H1 (cell line): Measurements from ENCODE around the gene DPY19L1. TPM values are rescaled to one million over a fixed set of nuclear protein-coding genes. Genes with fewer than 3 reads are reported as not detected.

ENCODE experiments used
- CTCF ChIA-PET: fragments of 300-600 bp; sonication (Branson Sonifier 250); formaldehyde crosslinking; loops from one replicate; lab custom pipeline; 2021; ENCODE audit not compliant: partially characterized antibody; lab: Charles Lee
- POLR2A ChIA-PET: fragments of 300-600 bp; sonication (Branson Sonifier 250); formaldehyde crosslinking; loops from one replicate; lab custom pipeline; 2021; ENCODE audit warnings: inconsistent platforms; ENCODE audit not compliant: partially characterized antibody; lab: Charles Lee
- DNase-seq, 2 experiments: peaks; one replicate each; pipeline versions ENCODE4 v3.0.0 to v3.0.0-alpha.2; 2010 to 2022; ENCODE audit warnings: low spot score in 2 of 2, low read depth in 1 of 2, mixed read lengths in 1 of 2
- FAIRE-seq: peaks from 2 replicates; lab custom pipeline; 2011; peaks lifted over from hg19 to GRCh38; lab: Jason Lieb, UNC
- H2AFZ ChIP-seq: 2 replicates; pipeline ENCODE4 v1.8.1; 2012; ENCODE audit warnings: low read length, inconsistent platforms
- H2AK5ac ChIP-seq: 2 replicates; pipeline ENCODE4 v1.6.1; 2013; ENCODE audit warnings: low read depth, low read length
- H2BK120ac ChIP-seq: replicated peaks from 2 replicates; pipeline ENCODE3; 2013; ENCODE audit warnings: low read depth, low read length, inconsistent platforms
- H2BK12ac ChIP-seq: 2 replicates; pipeline ENCODE4 v1.6.1; 2013; ENCODE audit warnings: low read depth, low read length
- H2BK15ac ChIP-seq: 2 replicates; pipeline ENCODE4 v1.6.1; 2013; ENCODE audit warnings: low read length
- H2BK20ac ChIP-seq: 2 replicates; pipeline ENCODE4 v1.6.1; 2013; ENCODE audit warnings: low read length
- H2BK5ac ChIP-seq: 2 replicates; pipeline ENCODE4 v1.6.1; 2013; ENCODE audit warnings: low read depth, low read length
- H3K14ac ChIP-seq: 2 replicates; pipeline ENCODE4 v1.6.1; 2013; ENCODE audit warnings: inconsistent platforms; ENCODE audit not compliant: insufficient read length
- H3K18ac ChIP-seq: 2 replicates; pipeline ENCODE4 v1.6.1; 2013; ENCODE audit warnings: low read length; ENCODE audit errors: extremely low read depth
- H3K23ac ChIP-seq: 2 replicates; pipeline ENCODE4 v1.6.1; 2013; ENCODE audit warnings: inconsistent platforms; ENCODE audit not compliant: insufficient read length
- H3K23me2 ChIP-seq: 2 replicates; pipeline ENCODE4 v1.6.1; 2013; ENCODE audit warnings: low read depth, low read length
- H3K27ac ChIP-seq: 2 replicates; pipeline ENCODE4 v1.6.1; 2011; ENCODE audit warnings: low read depth, low read length, inconsistent platforms
- H3K27me3 ChIP-seq, 4 experiments: replicated peaks in 1 of 4; 1 replicate in 1 of 4; 2 replicates in 3 of 4; pipeline versions ENCODE4 v1.6.1 to v1.8.1; 2011 to 2013; ENCODE audit warnings: low read length in 3 of 4, mild to moderate bottlenecking in 3 of 4, inconsistent platforms in 2 of 4, mixed read lengths in 2 of 4, moderate library complexity in 1 of 4; ENCODE audit not compliant: control insufficient read depth in 3 of 4, insufficient read depth in 3 of 4; ENCODE audit errors: extremely low read depth in 1 of 4
- H3K36me3 ChIP-seq, 4 experiments: 2 replicates each; pipeline versions ENCODE4 v1.6.1 to v1.8.1; 2011 to 2013; ENCODE audit warnings: mild to moderate bottlenecking in 4 of 4, low read length in 3 of 4, moderate library complexity in 2 of 4, control low read depth in 1 of 4, inconsistent platforms in 1 of 4; ENCODE audit not compliant: insufficient read depth in 4 of 4, control insufficient read depth in 2 of 4
- H3K4ac ChIP-seq: replicated peaks from 2 replicates; pipeline ENCODE3; 2013; ENCODE audit warnings: low read length, low read depth, mixed read lengths, inconsistent platforms; ENCODE audit not compliant: insufficient read length
- H3K4me1 ChIP-seq, 4 experiments: replicated peaks in 1 of 4; 1 replicate in 1 of 4; 2 replicates in 3 of 4; pipeline versions ENCODE4 v1.6.1 to v1.8.1; 2011 to 2013; ENCODE audit warnings: low read length in 3 of 4, inconsistent platforms in 2 of 4, mixed read lengths in 1 of 4; ENCODE audit not compliant: insufficient read depth in 4 of 4, control insufficient read depth in 3 of 4
- H3K4me2 ChIP-seq, 2 experiments: 2 replicates each; pipeline versions ENCODE4 v1.6.1 to v1.8.1; 2011 to 2013; ENCODE audit warnings: low read depth in 2 of 2, low read length in 2 of 2, control low read depth in 1 of 2, inconsistent platforms in 1 of 2, mild to moderate bottlenecking in 1 of 2; ENCODE audit not compliant: insufficient read depth in 1 of 2
- H3K4me3 ChIP-seq, 4 experiments: fragments of 200-600, 300-600 bp in 1 of 4; sonication (generic), shearing (Covaris generic), sonication (Bioruptor Twin) in 1 of 4; 2 replicates each; pipeline versions ENCODE4 v1.5.1 to v1.8.1; 2011 to 2016; ENCODE audit warnings: low read length in 4 of 4, low read depth in 3 of 4, control low read depth in 2 of 4, inconsistent platforms in 2 of 4, mild to moderate bottlenecking in 2 of 4, mixed read lengths in 1 of 4, moderate library complexity in 1 of 4; ENCODE audit not compliant: insufficient read depth in 2 of 4; ENCODE audit errors: extremely low read depth in 1 of 4
- H3K56ac ChIP-seq: replicated peaks from 2 replicates; pipeline ENCODE3; 2013; ENCODE audit warnings: low read depth, mild to moderate bottlenecking, mixed read lengths, low read length, inconsistent platforms; ENCODE audit not compliant: insufficient read length
- H3K79me1 ChIP-seq: 2 replicates; pipeline ENCODE4 v1.6.1; 2013; ENCODE audit warnings: low read depth, low read length, control low read depth
- H3K79me2 ChIP-seq, 2 experiments: 2 replicates each; pipeline versions ENCODE4 v1.6.1 to v1.8.1; 2012 to 2013; ENCODE audit warnings: low read length in 2 of 2, mild to moderate bottlenecking in 2 of 2, inconsistent platforms in 1 of 2; ENCODE audit not compliant: insufficient read depth in 2 of 2, control insufficient read depth in 1 of 2
- H3K9ac ChIP-seq, 4 experiments: replicated peaks in 1 of 4; 1 replicate in 1 of 4; 2 replicates in 3 of 4; pipeline versions ENCODE4 v1.6.1 to v1.8.1; 2011 to 2013; ENCODE audit warnings: low read depth in 3 of 4, low read length in 3 of 4, control low read depth in 2 of 4, mild to moderate bottlenecking in 2 of 4, moderate library complexity in 2 of 4, inconsistent platforms in 1 of 4; ENCODE audit errors: extremely low read depth in 1 of 4
- H3K9me3 ChIP-seq, 2 experiments: 2 replicates each; pipeline versions ENCODE4 v1.6.1 to v1.8.1; 2012 to 2013; ENCODE audit warnings: mild to moderate bottlenecking in 2 of 2, moderate library complexity in 2 of 2, control low read depth in 1 of 2, inconsistent platforms in 1 of 2, low read depth in 1 of 2, low read length in 1 of 2, mixed read lengths in 1 of 2; ENCODE audit not compliant: insufficient read depth in 2 of 2
- H4K20me1 ChIP-seq, 2 experiments: replicated peaks in 1 of 2; 2 replicates each; pipeline versions ENCODE3 to v1.8.1; 2011 to 2013; ENCODE audit warnings: inconsistent platforms in 2 of 2, low read length in 2 of 2, mild to moderate bottlenecking in 1 of 2; ENCODE audit not compliant: insufficient read depth in 2 of 2, control insufficient read depth in 1 of 2
- H4K5ac ChIP-seq: 2 replicates; pipeline ENCODE4 v1.6.1; 2013; ENCODE audit warnings: low read length, low read depth, mixed read lengths, inconsistent platforms; ENCODE audit not compliant: insufficient read length
- H4K8ac ChIP-seq: 2 replicates; pipeline ENCODE4 v1.8.0; 2013; ENCODE audit warnings: mild to moderate bottlenecking, moderate library complexity, low read length, inconsistent platforms; ENCODE audit not compliant: insufficient read depth; ENCODE audit errors: extremely low read depth
- H4K91ac ChIP-seq: replicated peaks from 2 replicates; pipeline ENCODE3; 2013; ENCODE audit warnings: low read length, mixed read lengths, inconsistent platforms; ENCODE audit not compliant: insufficient read length
- BACH1 ChIP-seq: IDR thresholded peaks from 2 replicates; pipeline ENCODE4 v1.6.1; 2012; ENCODE audit warnings: low read length, improper control_type of control experiment
- CREB1 ChIP-seq: IDR thresholded peaks from 2 replicates; pipeline ENCODE4 v1.6.1; 2012; ENCODE audit warnings: inconsistent platforms
- CTBP2 ChIP-seq: IDR thresholded peaks from 2 replicates; pipeline ENCODE4 v1.7.0; 2011; ENCODE audit warnings: borderline replicate concordance, mild to moderate bottlenecking, moderate library complexity, mixed read lengths, low read length; ENCODE audit not compliant: insufficient read depth, insufficient read length
- HDAC2 ChIP-seq, 2 experiments: fragments of 300-600 bp in 1 of 2; sonication (generic) in 1 of 2; IDR thresholded peaks; 2 replicates each; pipeline ENCODE4 v1.6.1; 2011 to 2012; ENCODE audit warnings: low read depth in 2 of 2, low read length in 2 of 2, mild to moderate bottlenecking in 2 of 2, moderate library complexity in 2 of 2, borderline replicate concordance in 1 of 2, inconsistent platforms in 1 of 2
- KDM1A ChIP-seq: fragments of 200-600, 300-600 bp; sonication (generic); IDR thresholded peaks from 2 replicates; pipeline ENCODE4 v1.7.1; 2016; ENCODE audit warnings: mild to moderate bottlenecking, low read length, borderline replicate concordance
- KDM4A ChIP-seq: IDR thresholded peaks from one replicate; pipeline ENCODE4 v1.7.1; 2012; ENCODE audit warnings: low read depth, mild to moderate bottlenecking, moderate library complexity, low read length, inconsistent platforms; ENCODE audit not compliant: severe bottlenecking
- KDM5A ChIP-seq: fragments of 200-600 bp; IDR thresholded peaks from 2 replicates; pipeline ENCODE4 v1.7.1; 2012; ENCODE audit warnings: mild to moderate bottlenecking, low read length, inconsistent platforms, mixed read lengths
- MAFK ChIP-seq: IDR thresholded peaks from 2 replicates; pipeline ENCODE4 v1.6.1; 2012; ENCODE audit warnings: low read depth, mild to moderate bottlenecking, improper control_type of control experiment, low read length
- PHF8 ChIP-seq: fragments of 200-600 bp; sonication (generic); conservative IDR thresholded peaks from 2 replicates; pipeline ENCODE4 v1.7.1; 2012; ENCODE audit warnings: low read depth, mild to moderate bottlenecking, inconsistent platforms, low read length, moderate library complexity
- RAD21 ChIP-seq, 2 experiments: IDR thresholded peaks in 1 of 2; conservative IDR thresholded peaks in 1 of 2; 2 replicates each; pipeline ENCODE4 v1.6.1; 2011; ENCODE audit warnings: low read depth in 2 of 2, low read length in 2 of 2, improper control_type of control experiment in 1 of 2, inconsistent platforms in 1 of 2, mild to moderate bottlenecking in 1 of 2, moderate library complexity in 1 of 2
- RBBP5 ChIP-seq: IDR thresholded peaks from 2 replicates; pipeline ENCODE4 v1.7.1; 2012; ENCODE audit warnings: low read depth, mild to moderate bottlenecking, inconsistent platforms, low read length, moderate library complexity, borderline replicate concordance
- SIRT6 ChIP-seq: IDR thresholded peaks from one replicate; pipeline ENCODE4 v1.7.1; 2012; ENCODE audit warnings: low read length, inconsistent platforms
- SP4 ChIP-seq: IDR thresholded peaks from 2 replicates; pipeline ENCODE4 v1.6.1; 2012; ENCODE audit warnings: low read length, inconsistent platforms
- TAF1 ChIP-seq: IDR thresholded peaks from 2 replicates; pipeline ENCODE4 v1.6.1; 2011; ENCODE audit warnings: mild to moderate bottlenecking, low read depth, low read length
- YY1 ChIP-seq: IDR thresholded peaks from 2 replicates; pipeline ENCODE4 v1.6.1; 2011; ENCODE audit warnings: low read depth, mild to moderate bottlenecking, low read length
- WGBS, 2 experiments: shearing (Covaris generic) in 1 of 2; methylation state at CpG; one replicate each; pipeline versions ENCODE4 v1.1.6 to v1.1.7; 2013 to 2015; ENCODE audit warnings: low lambda C conversion rate in 2 of 2, mixed read lengths in 2 of 2, inconsistent platforms in 1 of 2, low coverage in 1 of 2, missing lambda C conversion rate in 1 of 2; ENCODE audit not compliant: insufficient replicate concordance in 2 of 2, insufficient coverage in 1 of 2, insufficient read length in 1 of 2; ENCODE audit errors: extremely low coverage in 1 of 2, missing lambda C conversion rate in 1 of 2; 5-methylcytosine and 5-hydroxymethylcytosine counted together
- polyA plus RNA-seq, 7 experiments: library from polyadenylated mRNA; depleted of rRNA in 3 of 7; stranded (reverse) in 5 of 7; unstranded in 2 of 7; fragments of >200 nt in 5 of 7; fragments of 200-250 nt in 2 of 7; gene quantifications; 1 replicate in 5 of 7; 2 replicates in 1 of 7; 4 replicates in 1 of 7; pipeline versions ENCODE4 v1.2.1 to v1.2.3, GENCODE V29; 2011 to 2013; ENCODE audit warnings: missing spikeins in 2 of 7, mixed read lengths in 2 of 7
- total RNA-seq: library from RNA; stranded (reverse); fragmentation: NEBNext Ultra II Directional; extraction: Animal tissue kit (Norgen Biotek cat#: 25700); gene quantifications from 2 replicates; pipeline ENCODE4 v1.2.1, GENCODE V29; 2021

The DPY19L1 gene
- total and polyA plus RNA-seq, 2 of the 8 experiments (the other 6 are each of a cell fraction or from before 2014, with no cell fraction given), result 14.1 to 23.3 TPM

GRCh38 chr7:35029311-35029710 lies 8.0 kb downstream of the DPY19L1 start:
- Histone ChIP-seq H2BK15ac (no peak overlapping the region), H3K23ac (no peak overlapping the region), H2AFZ (no peak overlapping the region), H2BK12ac (no peak overlapping the region), H3K79me1 (peaks cover 2% of the 10 kb centered on the region; the same call in 1 of the 2 replicates), H3K79me2 (peaks cover 7 to 89% of the 10 kb centered on the region in 2 experiments), H3K23me2 (no peaks in the 10 kb centered on the region), H3K4me2 (no peak overlapping the region), H4K20me1 (peaks cover 0 to 2% of the 10 kb centered on the region in 2 experiments), H2BK120ac (no peak overlapping the region), H3K9ac (no peak overlapping the region), H2BK5ac (no peak overlapping the region), H3K36me3 (no peaks in the 10 kb centered on the region), H4K91ac (no peak overlapping the region), H3K4me3 (no peak overlapping the region), H4K8ac (no peak overlapping the region), H3K18ac (no peak overlapping the region), H2AK5ac (no peak overlapping the region), H3K27me3 (no peaks in the 10 kb centered on the region), H4K5ac (no peak overlapping the region), H2BK20ac (no peak overlapping the region), H3K4me1 (peaks cover 0 to 6% (median 1%) of the 10 kb centered on the region in 4 experiments; a peak in 3 of 7 replicates), H3K56ac (no peak overlapping the region), H3K27ac (no peak overlapping the region), H3K4ac (no peak overlapping the region), H3K14ac (no peak overlapping the region), H3K9me3 (no peaks in the 10 kb centered on the region)
- WGBS, 2 experiments, result 95% methylated on average over 1 of the region's 1 CpG; no CpG with 5 or more reads in 1 of the 2 experiments
- CTCF ChIA-PET, result interaction anchor here (1.2 kb wide), 1 partner anchor 40 kb away, joined by 3 read pairs; no protein-coding TSS in a partner anchor
- POLR2A ChIA-PET, result no interaction called here
- DNase-seq (no peak), FAIRE-seq (no peak)
- no peak for TF ChIP-seq KDM1A
- no peak for TF ChIP-seq MAFK
- TF ChIP-seq RBBP5, result no peak
- no peak for TF ChIP-seq CREB1
- no peak for TF ChIP-seq BACH1
- no peak for TF ChIP-seq SP4
- TF ChIP-seq KDM4A, result no peak
- no peak for TF ChIP-seq SIRT6
- no peak for TF ChIP-seq HDAC2 (IDR thresholded peaks at IDR 0.05; ENCODE audit: borderline replicate concordance in 1 of 2, low read depth in 2 of 2, low read length in 2 of 2)
- TF ChIP-seq CTBP2, result no peak
- no peak for TF ChIP-seq YY1
- no peak for TF ChIP-seq TAF1
- no peak for TF ChIP-seq PHF8
- no peak for TF ChIP-seq KDM5A
- no peak for TF ChIP-seq RAD21 (IDR thresholded peaks at IDR 0.05 in 1 of 2, conservative IDR thresholded peaks at IDR 0.05 in 1 of 2; ENCODE audit: low read depth in 2 of 2, low read length in 2 of 2)
